Endothelial cell of umbilical vein (primary cell): ENCODE measurements around the gene PDHX.

Experiments
- CTCF ChIP-seq, 2 donors: IDR thresholded peaks; 1 replicate in 1 of 2; 2 replicates in 1 of 2; pipeline ENCODE4 v1.5.1; 2011; ENCODE audit warnings: low read length in 2 of 2, mild to moderate bottlenecking in 2 of 2, moderate library complexity in 2 of 2, control low read depth in 1 of 2, inconsistent platforms in 1 of 2, low read depth in 1 of 2; ENCODE audit not compliant: insufficient read depth in 1 of 2; ENCODE audit errors: extremely low read depth in 1 of 2
- EZH2 ChIP-seq: IDR thresholded peaks from 2 replicates; pipeline ENCODE4 v1.6.1; 2012; ENCODE audit warnings: borderline replicate concordance, low read depth, mild to moderate bottlenecking, moderate library complexity, low read length, inconsistent platforms; ENCODE audit not compliant: severe bottlenecking
- FOS ChIP-seq: IDR thresholded peaks from 2 replicates; pipeline ENCODE4 v1.6.1; 2011; ENCODE audit warnings: mild to moderate bottlenecking, low read length, moderate library complexity, borderline replicate concordance; ENCODE audit not compliant: insufficient read depth
- MYC ChIP-seq: IDR thresholded peaks from one replicate; pipeline ENCODE4 v1.6.1; 2011; ENCODE audit warnings: mild to moderate bottlenecking, low read depth, low read length
- POLR2A ChIP-seq: IDR thresholded peaks from 2 replicates; pipeline ENCODE4 v1.6.1; 2012; ENCODE audit warnings: low read depth, mild to moderate bottlenecking, control low read depth, low read length
- POLR2AphosphoS5 ChIP-seq: IDR thresholded peaks from 2 replicates; pipeline ENCODE4 v1.6.1; 2012; ENCODE audit warnings: low read depth, mild to moderate bottlenecking, control low read depth, low read length, moderate library complexity; ENCODE audit not compliant: insufficient read depth
- TF ChIP-seq, protein P1 (sequence below): IDR thresholded peaks from 2 replicates; pipeline ENCODE4 v1.6.1; 2011; ENCODE audit not compliant: insufficient read depth, insufficient read length

DNA sequence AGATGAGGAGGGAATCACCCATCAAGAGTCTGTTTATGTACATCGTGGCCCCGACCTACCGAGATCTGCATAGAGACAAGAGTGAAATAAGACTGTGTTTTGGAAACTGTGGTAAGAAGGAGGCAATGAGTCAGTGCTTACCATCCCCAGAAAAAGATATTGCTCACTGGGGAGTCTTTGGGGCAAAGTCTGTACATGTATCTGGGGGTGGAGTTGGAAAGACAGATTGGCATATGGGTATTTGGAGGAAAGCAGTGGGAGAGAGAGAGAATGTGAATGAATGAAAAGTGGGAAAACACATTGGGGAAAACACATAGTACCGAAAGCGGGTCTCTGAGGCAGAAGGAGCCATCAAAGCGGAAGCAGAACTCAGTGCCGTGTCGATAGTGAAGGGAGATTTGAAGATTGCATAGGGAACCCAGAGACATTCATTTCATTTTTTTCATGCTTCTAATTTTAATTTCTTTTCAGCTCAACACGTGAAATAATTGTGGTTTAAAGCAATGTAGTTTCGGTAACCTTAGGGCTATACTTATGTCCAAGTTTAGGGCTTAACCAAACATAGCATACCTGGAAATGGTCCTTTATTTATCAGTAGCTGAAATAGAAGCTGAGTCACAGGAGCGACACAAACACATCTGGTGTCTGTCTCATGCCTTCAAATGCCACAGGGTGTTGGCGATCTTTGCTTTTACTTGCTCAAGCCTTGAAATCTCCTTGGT is 124.0 kb downstream of the PDHX start:
- TF ChIP-seq, protein P1, sequence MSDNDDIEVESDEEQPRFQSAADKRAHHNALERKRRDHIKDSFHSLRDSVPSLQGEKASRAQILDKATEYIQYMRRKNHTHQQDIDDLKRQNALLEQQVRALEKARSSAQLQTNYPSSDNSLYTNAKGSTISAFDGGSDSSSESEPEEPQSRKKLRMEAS, result no peak
- no peak for TF ChIP-seq POLR2AphosphoS5
- no peak for TF ChIP-seq CTCF (IDR thresholded peaks at IDR 0.05; ENCODE audit: extremely low read depth in 1 of 2, insufficient read depth in 1 of 2, low read depth in 1 of 2, low read length in 2 of 2)
- TF ChIP-seq EZH2, result no peak
- TF ChIP-seq POLR2A, result no peak
- TF ChIP-seq FOS, result no peak
- TF ChIP-seq MYC, result no peak
